Activated T-helper 1 cell treated with anti-CD3 and anti-CD28 coated beads, Interleukin-12 subunit alpha, Interleukin-12 subunit beta, Interleukin-2, Interleukin-4 antibody, amounts not matched to agents 30 ng/mL and 10 ng/mL and 1 ng/mL, durations not matched to agents 14 hours and 24 hours and 36 hours (primary cell): Measurements from ENCODE around the gene MICAL1. TPM values are rescaled to one million over a fixed set of nuclear protein-coding genes. Genes with fewer than 3 reads are reported as not detected.

Experiments
- DNase-seq: peaks from one replicate; pipeline ENCODE4 v3.0.0; 2021; ENCODE audit warnings: low spot score
- H3K27ac Mint-ChIP-seq: one replicate; pipeline ENCODE4 v1.8.0; 2021; ENCODE audit warnings: mild to moderate bottlenecking, mixed read lengths
- H3K27me3 Mint-ChIP-seq: one replicate; pipeline ENCODE4 v1.8.0; 2022; ENCODE audit warnings: mild to moderate bottlenecking, moderate library complexity, mixed read lengths; ENCODE audit not compliant: insufficient read depth
- H3K36me3 Mint-ChIP-seq: one replicate; pipeline ENCODE4 v1.8.0; 2021; ENCODE audit warnings: low read depth, mixed read lengths
- H3K4me1 Mint-ChIP-seq: one replicate; pipeline ENCODE4 v1.8.0; 2021; ENCODE audit warnings: low read depth, mixed read lengths
- H3K4me3 Mint-ChIP-seq: one replicate; pipeline ENCODE4 v1.8.0; 2021; ENCODE audit warnings: mild to moderate bottlenecking, moderate library complexity, mixed read lengths
- H3K9me3 Mint-ChIP-seq: one replicate; pipeline ENCODE4 v1.8.0; 2021; ENCODE audit warnings: mixed read lengths
- intact Hi-C: fragments of 100-400 bp; cut with micrococcal nuclease; formaldehyde crosslinking; loops from one replicate; pipeline ENCODE4 v1.15.1; 2024
- total RNA-seq: library from RNA; stranded (reverse); gene quantifications from 2 replicates; pipeline ENCODE4 v1.2.3, GENCODE V29; 2022

The MICAL1 gene
- total RNA-seq, 1 donor from 2014 or later, result 40.8 TPM

DNA sequence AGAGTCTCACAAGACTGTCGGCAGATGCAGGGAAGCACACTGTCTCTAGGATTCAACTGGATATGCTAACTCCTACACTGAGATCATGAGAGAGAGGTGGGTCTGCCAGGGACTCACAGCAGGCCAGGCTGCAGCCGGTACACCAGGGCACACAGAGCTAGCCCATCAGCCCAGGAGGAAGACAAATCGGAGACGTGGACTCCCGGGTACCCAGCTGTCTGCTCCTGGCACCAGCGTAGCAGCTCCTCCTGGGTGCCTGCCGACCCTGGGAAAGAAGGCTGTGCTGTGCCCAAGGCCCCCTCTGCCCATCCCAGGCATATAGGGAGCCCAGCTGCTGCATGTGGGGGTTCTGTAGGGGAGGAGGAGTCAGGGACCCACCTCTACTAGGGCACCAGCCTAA is 7.0 kb downstream of the MICAL1 start:
- Mint-ChIP-seq H3K27me3 (no peaks in the 10 kb centered on the region), H3K36me3 (peaks cover 48% of the 10 kb centered on the region), H3K27ac (no peak overlapping the region), H3K4me1 (peaks cover 24% of the 10 kb centered on the region), H3K4me3 (no peak overlapping the region), H3K9me3 (no peaks in the 10 kb centered on the region)
- no peak for DNase-seq
- intact Hi-C loops, result no loop called here

DNA sequence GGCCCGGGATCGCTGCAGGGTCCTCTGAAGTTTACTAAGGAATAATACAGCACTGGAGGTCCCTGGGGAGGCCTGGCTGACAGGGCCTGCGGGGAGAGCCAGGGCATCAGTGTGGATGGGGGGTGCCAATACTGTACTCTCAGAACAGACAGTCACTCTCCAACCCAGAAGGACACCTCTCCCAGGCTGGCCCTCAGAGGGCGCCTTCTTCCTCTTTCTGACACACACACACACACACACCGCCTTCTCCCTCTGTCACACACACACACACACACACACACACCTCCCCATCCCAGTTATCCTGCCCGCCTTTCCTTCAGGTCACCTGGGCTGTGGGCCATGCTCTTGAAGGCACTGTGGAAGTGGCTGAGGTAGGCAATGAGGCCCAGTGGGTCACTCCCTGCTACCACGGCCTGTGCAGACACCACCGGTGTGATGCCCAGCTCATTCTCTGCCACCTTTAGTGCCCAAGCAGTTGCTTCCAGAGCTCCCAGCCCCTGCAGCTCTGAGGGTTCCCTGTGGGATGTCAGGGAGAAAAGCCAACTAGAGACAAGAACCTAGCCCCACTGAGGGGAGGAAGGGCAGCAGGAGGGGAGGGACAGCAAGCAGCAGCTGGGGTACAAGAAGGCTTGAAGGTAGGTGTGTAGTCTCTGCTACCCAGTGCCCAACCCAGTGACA is 7.6 kb downstream of the MICAL1 start:
- Mint-ChIP-seq H3K27me3 (no peaks in the 10 kb centered on the region), H3K4me1 (peaks cover 28% of the 10 kb centered on the region), H3K36me3 (peaks cover 48% of the 10 kb centered on the region), H3K9me3 (no peaks in the 10 kb centered on the region), H3K27ac (no peak overlapping the region), H3K4me3 (no peak overlapping the region)
- intact Hi-C loops, result no loop called here
- DNase-seq, result no peak

DNA sequence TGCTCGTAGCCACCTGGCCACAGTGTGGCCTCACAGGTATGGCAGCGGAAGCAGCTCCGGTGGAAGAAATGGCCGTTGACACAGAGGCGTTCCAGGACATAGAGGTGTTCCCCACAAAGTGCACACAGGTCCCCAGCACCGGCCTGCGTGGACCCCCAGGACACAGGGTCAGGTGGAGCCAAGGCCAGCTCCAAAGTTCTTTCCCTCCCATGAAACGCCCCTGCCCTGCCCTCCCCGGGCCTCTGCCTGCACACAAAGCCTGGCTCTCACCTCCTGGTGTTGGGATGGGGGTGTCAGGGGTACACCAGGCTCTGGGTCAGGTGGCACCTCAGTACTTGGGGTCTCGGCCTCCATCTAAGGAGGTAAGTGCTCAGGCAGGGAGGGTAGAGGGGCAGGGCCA is 8.5 kb downstream of the MICAL1 start:
- Mint-ChIP-seq H3K27ac (no peak overlapping the region), H3K36me3 (peaks cover 47% of the 10 kb centered on the region), H3K9me3 (no peaks in the 10 kb centered on the region), H3K4me3 (no peak overlapping the region), H3K27me3 (no peaks in the 10 kb centered on the region), H3K4me1 (peaks cover 37% of the 10 kb centered on the region)
- DNase-seq, result no peak
- intact Hi-C loops, result no loop called here

DNA sequence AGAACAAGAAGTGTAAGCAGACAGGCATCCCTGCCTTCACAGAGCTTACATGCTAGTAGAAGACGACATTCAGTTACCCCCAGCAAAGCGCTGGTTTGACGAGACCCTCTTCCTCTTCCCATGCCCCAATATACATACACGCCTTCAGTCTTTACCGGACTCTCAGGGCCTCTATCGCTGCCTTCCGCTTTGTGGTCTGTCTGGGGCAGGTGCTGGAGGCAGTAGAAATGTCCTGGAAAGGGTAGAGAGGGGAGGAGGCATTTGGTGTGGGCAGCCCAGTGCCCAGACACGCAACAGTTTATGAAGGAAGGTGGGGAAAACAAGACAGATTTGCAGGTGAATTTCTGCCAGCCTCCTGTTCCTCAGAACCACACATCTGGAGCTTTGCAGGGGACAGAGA is 9.0 kb downstream of the MICAL1 start:
- Mint-ChIP-seq H3K36me3 (peaks cover 45% of the 10 kb centered on the region), H3K27ac (no peak overlapping the region), H3K27me3 (no peaks in the 10 kb centered on the region), H3K9me3 (no peaks in the 10 kb centered on the region), H3K4me1 (peaks cover 43% of the 10 kb centered on the region), H3K4me3 (no peak overlapping the region)
- no peak for DNase-seq
- intact Hi-C loops, result no loop called here

DNA sequence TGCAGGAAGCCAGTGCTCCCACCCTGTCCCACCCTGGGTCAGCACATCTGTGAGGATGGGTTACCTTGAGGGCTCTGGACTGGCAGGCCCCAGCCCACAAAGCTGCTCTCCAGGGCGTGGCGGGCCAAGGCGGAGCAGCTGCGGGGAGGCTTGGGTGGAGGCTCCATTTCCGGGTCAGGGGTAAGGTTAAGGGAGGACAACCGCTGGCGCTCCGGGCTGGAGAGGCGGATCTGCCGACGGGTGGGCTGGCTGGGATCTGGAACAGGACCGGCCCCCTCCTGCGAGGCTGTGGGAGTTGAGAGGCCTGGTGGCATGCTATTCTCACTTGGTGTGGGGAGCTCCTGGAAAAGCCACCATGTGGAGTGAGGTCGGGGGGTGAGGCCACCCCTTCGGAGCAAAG is 9.5 kb downstream of the MICAL1 start:
- Mint-ChIP-seq H3K36me3 (peaks cover 44% of the 10 kb centered on the region), H3K4me1 (peaks cover 47% of the 10 kb centered on the region), H3K27me3 (no peaks in the 10 kb centered on the region), H3K4me3 (no peak overlapping the region), H3K9me3 (no peaks in the 10 kb centered on the region), H3K27ac (no peak overlapping the region)
- intact Hi-C loops, result no loop called here
- DNase-seq, result no peak

DNA sequence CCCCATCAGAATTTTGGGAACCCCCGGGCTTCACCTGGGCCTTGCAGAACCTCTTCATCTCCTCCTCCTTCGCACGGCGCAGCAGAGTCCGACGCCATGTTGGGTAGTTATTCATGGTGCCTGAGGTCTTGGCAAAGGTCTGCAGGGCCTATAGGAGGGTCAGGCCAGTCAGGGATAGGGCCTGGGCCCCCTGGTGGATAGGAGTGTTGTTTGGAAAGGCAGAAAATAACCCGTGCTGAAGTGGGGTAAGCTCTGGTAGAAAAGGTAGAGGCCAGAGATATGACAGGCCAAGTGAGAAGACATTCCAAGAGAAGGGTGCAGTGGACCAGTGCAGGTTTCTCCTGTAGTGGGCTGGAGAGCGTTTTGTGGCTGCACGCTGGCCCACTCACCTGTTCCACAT is 10.2 kb downstream of the MICAL1 start:
- Mint-ChIP-seq H3K36me3 (peaks cover 39% of the 10 kb centered on the region), H3K4me3 (no peak overlapping the region), H3K9me3 (no peaks in the 10 kb centered on the region), H3K27me3 (no peaks in the 10 kb centered on the region), H3K4me1 (peaks cover 41% of the 10 kb centered on the region), H3K27ac (no peak overlapping the region)
- no peak for DNase-seq
- intact Hi-C loops, result no loop called here

DNA sequence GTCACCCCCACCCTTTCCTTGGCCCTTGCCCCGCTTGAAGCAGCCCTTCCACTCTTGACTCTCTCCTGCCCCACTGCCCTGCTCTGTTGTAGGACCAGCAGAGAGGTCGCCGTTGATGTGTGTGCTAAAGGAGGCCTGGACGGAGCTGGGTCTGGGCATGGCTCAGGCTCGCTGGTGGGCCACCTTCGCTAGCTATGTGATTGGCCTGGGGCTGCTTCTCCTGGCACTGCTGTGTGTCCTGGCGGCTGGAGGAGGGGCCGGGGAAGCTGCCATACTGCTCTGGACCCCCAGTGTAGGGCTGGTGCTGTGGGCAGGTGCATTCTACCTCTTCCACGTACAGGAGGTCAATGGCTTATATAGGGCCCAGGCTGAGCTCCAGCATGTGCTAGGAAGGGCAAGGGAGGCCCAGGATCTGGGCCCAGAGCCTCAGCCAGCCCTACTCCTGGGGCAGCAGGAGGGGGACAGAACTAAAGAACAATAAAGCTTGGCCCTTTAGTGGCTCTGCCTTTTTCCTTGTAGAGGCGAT is 12.1 kb downstream of the MICAL1 start:
- no peak overlapping the region for H3K4me3 Mint-ChIP-seq
- no peak for DNase-seq
- H3K9me3 Mint-ChIP-seq, result no peaks in the 10 kb centered on the region
- H3K27ac Mint-ChIP-seq, result no peak overlapping the region
- peaks cover 34% of the 10 kb centered on the region for H3K36me3 Mint-ChIP-seq
- intact Hi-C loops, result loop anchor here (5.0 kb wide), 1 partner anchor 346 kb away; the partner anchor contains the start of gene CEP57L1
- peaks cover 29% of the 10 kb centered on the region for H3K4me1 Mint-ChIP-seq
- H3K27me3 Mint-ChIP-seq, result peaks cover 3% of the 10 kb centered on the region

DNA sequence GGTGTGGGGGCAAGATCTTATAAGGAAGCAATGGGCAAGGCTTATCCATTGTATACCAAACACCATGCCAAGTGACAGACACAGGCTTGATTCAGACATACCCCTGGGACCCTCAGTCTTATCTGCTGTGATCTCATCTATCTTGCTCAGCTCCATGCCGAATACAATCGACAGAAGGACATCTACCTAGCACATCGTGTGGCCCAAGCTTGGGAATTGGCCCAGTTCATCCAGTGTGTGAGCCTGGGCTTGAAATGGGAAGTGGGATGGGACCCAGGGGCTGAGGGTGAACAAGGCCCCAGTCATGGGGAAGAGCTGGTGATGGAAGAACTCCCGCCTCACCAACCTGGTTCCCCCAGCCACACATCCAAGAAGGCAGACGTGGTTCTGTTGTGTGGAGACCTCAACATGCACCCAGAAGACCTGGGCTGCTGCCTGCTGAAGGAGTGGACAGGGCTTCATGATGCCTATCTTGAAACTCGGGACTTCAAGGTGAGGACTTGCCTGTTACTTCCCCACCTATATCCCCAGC is 13.1 kb downstream of the MICAL1 start:
- peaks cover 23% of the 10 kb centered on the region for H3K4me1 Mint-ChIP-seq
- intact Hi-C loops, result loop anchor here (5.0 kb wide), 1 partner anchor 345 kb away; the partner anchor contains the start of gene CEP57L1
- peaks cover 24% of the 10 kb centered on the region for H3K36me3 Mint-ChIP-seq
- peak overlapping the region; percentile 88 for H3K4me3 Mint-ChIP-seq
- peaks cover 5% of the 10 kb centered on the region for H3K27me3 Mint-ChIP-seq
- no peak for DNase-seq
- H3K27ac Mint-ChIP-seq, result no peak overlapping the region
- H3K9me3 Mint-ChIP-seq, result no peaks in the 10 kb centered on the region

DNA sequence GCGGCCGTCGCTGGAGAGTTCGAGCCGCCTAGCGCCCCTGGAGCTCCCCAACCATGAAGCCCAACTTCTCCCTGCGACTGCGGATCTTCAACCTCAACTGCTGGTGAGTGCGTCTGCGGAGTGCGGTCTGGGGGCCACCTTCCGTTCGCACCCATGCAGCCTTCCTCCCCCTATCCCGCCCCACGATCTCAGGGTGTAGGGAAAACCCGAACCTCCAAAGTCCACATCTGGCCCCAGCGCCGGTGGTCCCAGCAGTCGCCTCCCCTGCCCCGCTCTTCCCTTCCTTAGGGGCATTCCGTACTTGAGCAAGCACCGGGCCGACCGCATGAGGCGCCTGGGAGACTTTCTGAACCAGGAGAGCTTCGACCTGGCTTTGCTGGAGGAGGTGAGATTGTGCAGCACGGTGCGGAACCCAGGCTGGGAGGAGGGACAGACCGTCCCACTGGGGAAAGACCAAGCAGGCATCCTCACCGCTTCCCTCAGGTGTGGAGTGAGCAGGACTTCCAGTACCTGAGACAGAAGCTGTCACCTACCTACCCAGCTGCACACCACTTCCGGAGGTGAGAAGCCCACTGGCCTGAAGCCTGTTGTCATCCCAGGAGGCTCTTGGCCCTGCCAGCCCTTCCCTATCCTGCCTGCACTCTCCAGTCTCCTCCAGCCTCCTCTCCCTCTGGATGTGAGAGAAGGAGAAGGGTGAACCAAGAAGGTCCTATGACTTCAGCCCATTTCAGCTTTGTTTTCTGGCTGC is 14.3 kb downstream of the MICAL1 start:
- peaks cover 5% of the 10 kb centered on the region for H3K27me3 Mint-ChIP-seq
- H3K36me3 Mint-ChIP-seq, result peaks cover 18% of the 10 kb centered on the region
- H3K27ac Mint-ChIP-seq, result peak overlapping the region; percentile 91
- peaks cover 23% of the 10 kb centered on the region for H3K4me1 Mint-ChIP-seq
- peak overlapping the region; percentile 88 for H3K4me3 Mint-ChIP-seq
- DNase-seq, result no peak
- intact Hi-C loops, result loop anchor here (1.0 to 5.0 kb wide), 4 partner anchors 42 to 344 kb away; partner anchors contain the start of genes AK9, CEP57L1, FIG4 and ZBTB24
- H3K9me3 Mint-ChIP-seq, result no peaks in the 10 kb centered on the region

DNA sequence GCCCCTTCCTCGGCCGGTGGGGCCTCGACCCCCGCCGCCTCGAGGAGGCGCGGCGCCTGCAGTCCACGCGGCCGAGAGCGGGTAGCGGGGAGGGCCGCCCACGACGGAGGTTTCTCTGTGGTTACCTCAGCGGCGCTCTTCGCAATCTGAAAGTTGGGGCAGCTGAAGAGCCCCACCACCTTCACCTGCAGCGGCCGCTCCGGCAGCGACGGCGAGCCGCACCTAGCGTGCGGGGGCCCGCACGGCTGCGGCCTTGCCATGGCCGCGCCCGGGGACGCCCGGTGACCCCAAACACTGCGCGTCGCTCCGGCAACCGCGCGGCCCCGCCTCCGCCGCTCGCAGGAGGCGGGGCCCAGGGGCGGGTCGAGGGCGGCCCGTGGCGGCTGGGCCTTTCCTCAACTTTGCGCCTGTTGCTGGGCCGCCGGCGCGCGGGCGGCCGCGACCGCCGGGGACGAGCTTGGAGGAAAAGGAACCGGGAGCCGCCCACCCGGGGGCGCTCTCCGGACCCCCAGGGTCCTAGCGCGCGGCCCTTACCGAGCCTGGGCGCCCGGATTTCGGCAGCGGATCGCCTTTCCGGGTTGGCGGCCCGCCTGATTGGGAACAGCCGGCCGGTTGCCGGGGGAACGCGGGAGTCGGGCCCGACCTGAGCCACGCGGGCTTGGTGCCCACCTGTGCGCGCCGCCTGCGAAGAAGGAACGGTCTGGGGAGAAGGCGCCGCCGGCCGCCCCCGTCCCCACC is 15.1 kb downstream of the MICAL1 start, which contains the start of the genes PPIL6 and SMPD2:
Gene PPIL6, minus strand, starts transcription at position 298 of the 738 bp plus-strand sequence. Its CDS starts 38 bp downstream, at position 260.
Gene SMPD2, plus strand, starts transcription at position 394 of the 738 bp plus-strand sequence. CDS start 398 bp downstream, outside the sequence.
- peak within 1 kb of the TSS; percentile 88 for H3K4me3 Mint-ChIP-seq
- peak within 1 kb of the TSS; percentile 91 for H3K27ac Mint-ChIP-seq
- H3K9me3 Mint-ChIP-seq, result no peaks in the 10 kb centered on the region
- peaks cover 5% of the 10 kb centered on the region for H3K27me3 Mint-ChIP-seq
- H3K4me1 Mint-ChIP-seq, result peaks cover 23% of the 10 kb centered on the region
- intact Hi-C loops, result loop anchor here (1.0 to 5.0 kb wide), 7 partner anchors 15 to 343 kb away; partner anchors contain the start of genes AK9, CEP57L1, FIG4 and MICAL1
- peak; percentile 79 for DNase-seq
- peaks cover 13% of the 10 kb centered on the region for H3K36me3 Mint-ChIP-seq

DNA sequence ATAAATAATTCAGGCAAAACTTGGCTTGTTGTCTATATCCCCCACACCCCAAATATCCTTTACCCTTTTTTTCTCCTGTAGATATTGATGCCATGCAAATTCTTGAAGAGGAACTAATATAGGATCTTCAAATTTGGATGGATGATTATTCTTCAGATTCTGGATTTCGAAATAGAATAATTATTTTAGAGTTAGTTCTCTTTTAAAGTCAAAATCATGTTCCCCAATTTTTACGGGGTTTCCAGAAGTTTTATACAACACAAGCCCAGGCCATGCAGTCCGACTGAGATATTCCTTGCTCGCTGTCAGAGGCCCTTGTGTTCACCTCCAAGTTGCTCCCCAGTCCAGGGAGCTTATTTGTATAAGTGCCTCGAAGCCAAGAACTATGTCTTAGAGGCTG is 19.5 kb downstream of the MICAL1 start:
- H3K4me1 Mint-ChIP-seq, result no peaks in the 10 kb centered on the region
- H3K27ac Mint-ChIP-seq, result no peak overlapping the region
- peaks cover 22% of the 10 kb centered on the region for H3K27me3 Mint-ChIP-seq
- no peak overlapping the region for H3K4me3 Mint-ChIP-seq
- no peaks in the 10 kb centered on the region for H3K36me3 Mint-ChIP-seq
- H3K9me3 Mint-ChIP-seq, result no peaks in the 10 kb centered on the region
- no peak for DNase-seq
- intact Hi-C loops, result no loop called here

DNA sequence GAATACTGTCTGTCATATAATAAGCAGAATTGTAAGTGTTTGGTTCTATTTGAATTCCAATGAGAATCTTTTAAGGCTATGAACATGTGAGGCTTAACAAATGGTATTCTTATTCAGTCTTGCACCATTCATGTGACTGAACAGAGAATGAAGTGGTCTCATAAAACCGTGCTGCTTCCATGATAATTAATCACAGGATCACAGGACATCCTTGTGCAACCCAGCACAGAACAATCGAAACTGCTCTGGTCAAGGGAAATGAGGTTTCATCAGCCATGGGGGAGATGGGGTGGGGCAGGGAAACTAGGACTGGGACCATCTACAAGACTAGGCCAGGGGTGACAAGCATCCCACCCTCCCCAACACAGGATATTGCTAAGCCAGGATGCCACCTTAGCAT is 21.1 kb downstream of the MICAL1 start:
- no peak for DNase-seq
- H3K36me3 Mint-ChIP-seq, result no peaks in the 10 kb centered on the region
- no peaks in the 10 kb centered on the region for H3K4me1 Mint-ChIP-seq
- H3K4me3 Mint-ChIP-seq, result no peak overlapping the region
- no peak overlapping the region for H3K27ac Mint-ChIP-seq
- intact Hi-C loops, result no loop called here
- H3K9me3 Mint-ChIP-seq, result no peaks in the 10 kb centered on the region
- peaks cover 22% of the 10 kb centered on the region for H3K27me3 Mint-ChIP-seq
